DOHH2 (cell line): Measurements from ENCODE around the gene TBL1XR1.
"Not testable (repeated sequence)": the region's sequence is repeated elsewhere in the genome, so short reads cannot be mapped to it uniquely, and the experiment has no call there.

Experiments used
- H3F3A ChIP-seq: fragments of 200-600 bp; sonication (generic), shearing (Covaris generic); 2 replicates; pipeline ENCODE4 v1.6.0; 2016; ENCODE audit warnings: antibody characterized with exemption, mild to moderate bottlenecking; ENCODE audit not compliant: control insufficient read depth, insufficient read depth
- H3K27ac ChIP-seq: fragments of 200-600 bp; sonication (generic); 2 replicates; pipeline ENCODE4 v1.5.1; 2014; ENCODE audit warnings: low read depth, mild to moderate bottlenecking, low read length, moderate library complexity
- H3K27me3 ChIP-seq: fragments of 200-600 bp; sonication (generic); 2 replicates; pipeline ENCODE4 v1.6.1; 2014; ENCODE audit warnings: mild to moderate bottlenecking, low read length, mixed read lengths; ENCODE audit not compliant: control insufficient read depth
- H3K36me3 ChIP-seq: fragments of 200-600 bp; sonication (generic); 2 replicates; pipeline ENCODE4 v1.6.1; 2014; ENCODE audit warnings: mild to moderate bottlenecking, low read length, moderate library complexity, mixed read lengths; ENCODE audit not compliant: control insufficient read depth
- H3K4me1 ChIP-seq: fragments of 200-600 bp; sonication (generic); 2 replicates; pipeline ENCODE4 v1.6.1; 2014; ENCODE audit warnings: mild to moderate bottlenecking, low read length, mixed read lengths; ENCODE audit not compliant: control insufficient read depth
- H3K4me2 ChIP-seq: fragments of 200-600 bp; sonication (generic); 2 replicates; pipeline ENCODE4 v1.6.0; 2014; ENCODE audit warnings: mild to moderate bottlenecking, low read length, moderate library complexity
- H3K4me3 ChIP-seq: fragments of 200-600 bp; sonication (generic); 2 replicates; pipeline ENCODE4 v1.5.1; 2014; ENCODE audit warnings: mild to moderate bottlenecking, low read length, mixed read lengths
- H3K79me2 ChIP-seq: fragments of 200-600 bp; sonication (generic); 2 replicates; pipeline ENCODE4 v1.6.1; 2014; ENCODE audit warnings: mild to moderate bottlenecking, low read length, mixed read lengths; ENCODE audit not compliant: control insufficient read depth
- H3K9me2 ChIP-seq: fragments of 200-600 bp; sonication (generic); replicated peaks from 2 replicates; pipeline ENCODE4 v1.6.1; 2014; ENCODE audit warnings: mild to moderate bottlenecking, low read length, mixed read lengths; ENCODE audit not compliant: control insufficient read depth
- H3K9me3 ChIP-seq: fragments of 200-600 bp; sonication (generic); 2 replicates; pipeline ENCODE4 v1.6.1; 2014; ENCODE audit warnings: antibody characterized with exemption, low read length, mixed read lengths; ENCODE audit not compliant: control insufficient read depth, insufficient read depth
- H4K20me1 ChIP-seq: fragments of 200-600 bp; sonication (generic); 2 replicates; pipeline ENCODE4 v1.6.0; 2014; ENCODE audit warnings: low read depth, mild to moderate bottlenecking, antibody characterized with exemption, low read length, moderate library complexity; ENCODE audit not compliant: control insufficient read depth, insufficient read depth
- CTCF ChIP-seq: fragments of 200-600 bp; sonication (generic); IDR thresholded peaks from one replicate; pipeline ENCODE4 v1.5.1; 2014; ENCODE audit warnings: antibody characterized with exemption, mild to moderate bottlenecking, low read depth, low read length; ENCODE audit not compliant: poor library complexity, severe bottlenecking
- EZH2phosphoT487 ChIP-seq: fragments of 200-600 bp; sonication (generic); IDR thresholded peaks from 2 replicates; pipeline ENCODE4 v1.6.1; 2017; ENCODE audit warnings: borderline replicate concordance, mild to moderate bottlenecking, antibody characterized with exemption, low read length, moderate library complexity, mixed read lengths

Gene TBL1XR1

DNA sequence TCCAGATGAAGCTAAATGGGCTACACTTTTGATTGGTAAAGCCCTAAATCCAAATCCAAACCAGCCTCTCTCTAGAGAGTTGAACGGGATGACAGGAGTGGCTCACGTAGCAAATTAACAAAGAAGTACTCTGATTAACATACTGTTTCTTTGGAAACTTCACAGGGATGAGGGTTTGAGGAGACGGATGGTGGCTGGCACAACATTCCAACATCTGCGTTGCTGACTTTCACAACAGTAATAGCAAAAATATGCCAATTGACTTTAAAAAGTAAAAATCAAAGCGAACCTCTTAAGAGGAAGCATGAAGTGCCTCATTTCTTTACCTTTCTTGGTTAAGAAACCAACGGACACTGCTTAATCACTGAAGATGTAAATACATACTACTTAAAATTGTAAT, 181.4 kb downstream of the TBL1XR1 start:
- peaks cover 6% of the 10 kb centered on the region; the same call in 1 of the 2 replicates for H3F3A ChIP-seq
- H3K4me2 ChIP-seq, result no peak overlapping the region
- H3K9me2 ChIP-seq, result no peaks in the 10 kb centered on the region
- H3K27me3 ChIP-seq, result no peaks in the 10 kb centered on the region
- no peak overlapping the region for H3K27ac ChIP-seq
- no peaks in the 10 kb centered on the region for H3K79me2 ChIP-seq
- H4K20me1 ChIP-seq, result no peaks in the 10 kb centered on the region
- no peak for TF ChIP-seq EZH2phosphoT487
- no peak for TF ChIP-seq CTCF
- no peak overlapping the region for H3K4me3 ChIP-seq
- no peaks in the 10 kb centered on the region for H3K9me3 ChIP-seq
- no peaks in the 10 kb centered on the region for H3K4me1 ChIP-seq
- H3K36me3 ChIP-seq, result peaks cover 6% of the 10 kb centered on the region

GRCh38 chr3:177013681-177014280, 183.5 kb downstream of the TBL1XR1 start:
- no peak overlapping the region for H3K4me3 ChIP-seq
- no peak overlapping the region for H3K27ac ChIP-seq
- no peak overlapping the region for H3K4me2 ChIP-seq
- H4K20me1 ChIP-seq, result no peaks in the 10 kb centered on the region
- no peaks in the 10 kb centered on the region for H3K27me3 ChIP-seq
- no peaks in the 10 kb centered on the region for H3F3A ChIP-seq
- no peaks in the 10 kb centered on the region for H3K4me1 ChIP-seq
- H3K9me2 ChIP-seq, result no peaks in the 10 kb centered on the region
- TF ChIP-seq EZH2phosphoT487 (no peak), CTCF (no peak)
- no peaks in the 10 kb centered on the region for H3K36me3 ChIP-seq
- H3K9me3 ChIP-seq, result no peaks in the 10 kb centered on the region
- no peaks in the 10 kb centered on the region for H3K79me2 ChIP-seq

DNA sequence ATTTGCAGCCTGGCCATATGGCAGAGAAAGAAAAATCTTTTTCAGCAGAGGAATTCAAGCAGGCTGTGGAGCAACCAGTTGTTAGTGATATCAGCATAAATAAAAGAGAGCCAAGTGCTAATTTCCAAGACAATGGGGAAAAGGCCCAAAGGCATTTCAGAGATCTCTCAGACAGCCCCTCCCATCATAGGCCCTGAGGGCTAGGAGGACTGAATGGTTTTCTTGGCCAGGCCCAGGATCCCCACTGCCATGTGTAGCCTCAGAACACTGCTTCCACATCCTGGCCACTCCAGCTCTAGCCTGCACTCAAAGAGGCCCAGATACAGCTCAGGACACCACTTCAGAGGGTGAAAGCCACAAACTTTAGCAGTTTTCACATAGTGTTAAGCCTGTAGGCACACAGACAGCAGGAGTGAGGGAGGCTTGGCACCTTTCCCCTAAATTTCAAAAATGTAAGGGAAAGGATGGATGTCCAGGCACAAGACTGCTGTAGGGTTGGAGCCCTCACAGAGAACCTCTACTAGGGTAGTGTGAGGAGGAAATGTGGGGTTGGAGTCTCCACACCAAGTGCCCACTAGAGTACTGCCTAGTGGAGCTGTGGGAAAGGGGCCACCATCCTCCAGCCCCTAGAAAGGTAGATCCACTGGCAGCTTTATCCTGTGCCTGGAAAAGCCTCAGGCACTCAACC, 191.4 kb downstream of the TBL1XR1 start:
- no peaks in the 10 kb centered on the region for H4K20me1 ChIP-seq

GRCh38 chr3:177000159-177000558, 197.1 kb downstream of the TBL1XR1 start:
- H3K9me3 ChIP-seq, H3F3A ChIP-seq, H3K36me3 ChIP-seq, H3K27me3 ChIP-seq, H3K79me2 ChIP-seq, H3K27ac ChIP-seq, H3K4me3 ChIP-seq, H4K20me1 ChIP-seq, H3K4me2 ChIP-seq, H3K9me2 ChIP-seq, H3K4me1 ChIP-seq: not testable (repeated sequence)

More for the DNA sequence above, 191.4 kb downstream of the TBL1XR1 start:
- H3F3A ChIP-seq, result no peaks in the 10 kb centered on the region
- no peak overlapping the region for H3K4me3 ChIP-seq
- H3K4me2 ChIP-seq, result no peak overlapping the region
- TF ChIP-seq EZH2phosphoT487, result no peak
- TF ChIP-seq CTCF, result no peak
- no peak overlapping the region for H3K27ac ChIP-seq
- no peaks in the 10 kb centered on the region for H3K9me2 ChIP-seq
- H3K79me2 ChIP-seq, result no peaks in the 10 kb centered on the region
- H3K27me3 ChIP-seq, result no peaks in the 10 kb centered on the region
- H3K9me3 ChIP-seq, result peaks cover 20% of the 10 kb centered on the region
- no peaks in the 10 kb centered on the region for H3K4me1 ChIP-seq
- no peaks in the 10 kb centered on the region for H3K36me3 ChIP-seq
